Endometrial microvascular endothelial cells (primary cell): Measurements from ENCODE around the gene KCNG4. TPM values are rescaled to one million over a fixed set of nuclear protein-coding genes. Genes with fewer than 3 reads are reported as not detected.
"Not testable (repeated sequence)": the region's sequence is repeated elsewhere in the genome, so short reads cannot be mapped to it uniquely, and the experiment has no call there.

Source experiments
- in situ Hi-C: cut with HindIII; loops from 2 replicates; pipeline ENCODE4 v1.10.0; 2017; ENCODE audit warnings: low sequenced_read_pairs, low pct_unique_long_range_greater_than_20kb; ENCODE audit errors: inconsistent ontology term
- total RNA-seq: library from RNA; depleted of rRNA; stranded (reverse); fragments of >200 nt; gene quantifications from one replicate; pipeline ENCODE4 v1.2.3, GENCODE V29; 2015; ENCODE audit errors: inconsistent ontology term

The KCNG4 gene
- total RNA-seq, 1 donor from 2014 or later = not detected

GRCh38 chr16:84218176-84218823, 21.5 kb downstream of the KCNG4 start:
- in situ Hi-C loops = no loop called here

- in situ Hi-C loops = not testable (repeated sequence)
Measured at GRCh38 chr16:84216144-84216543, 23.7 kb downstream of the KCNG4 start.

- in situ Hi-C loops = no loop called here
Measured at GRCh38 chr16:84215531-84215930, 24.3 kb downstream of the KCNG4 start.

- in situ Hi-C loops = no loop called here
Measured at GRCh38 chr16:84214451-84215066, 25.3 kb downstream of the KCNG4 start.

- in situ Hi-C loops = no loop called here
Measured at GRCh38 chr16:84212631-84213030, 27.2 kb downstream of the KCNG4 start.

GRCh38 chr16:84212154-84212553, 27.7 kb downstream of the KCNG4 start:
- in situ Hi-C loops = no loop called here

GRCh38 chr16:84209989-84210388, 29.8 kb downstream of the KCNG4 start:
- in situ Hi-C loops = no loop called here

- in situ Hi-C loops = no loop called here
Measured at GRCh38 chr16:84207879-84208278, 31.9 kb downstream of the KCNG4 start.

- in situ Hi-C loops = no loop called here
Measured at GRCh38 chr16:84207251-84207650, 32.6 kb downstream of the KCNG4 start.

- in situ Hi-C loops = no loop called here
Measured at GRCh38 chr16:84205976-84206691, 33.7 kb downstream of the KCNG4 start.

- in situ Hi-C loops = not testable (repeated sequence)
Measured at GRCh38 chr16:84205123-84205522, 34.7 kb downstream of the KCNG4 start.

GRCh38 chr16:84204551-84204950, 35.3 kb downstream of the KCNG4 start:
- in situ Hi-C loops = not testable (repeated sequence)

GRCh38 chr16:84199861-84200260, 40.0 kb downstream of the KCNG4 start:
- in situ Hi-C loops = no loop called here

GRCh38 chr16:84199097-84199496, 40.7 kb downstream of the KCNG4 start:
- in situ Hi-C loops = no loop called here

GRCh38 chr16:84198401-84198800, 41.4 kb downstream of the KCNG4 start:
- in situ Hi-C loops = no loop called here

- in situ Hi-C loops = no loop called here
Measured at GRCh38 chr16:84197466-84198128, 42.2 kb downstream of the KCNG4 start.

- in situ Hi-C loops = no loop called here
Measured at GRCh38 chr16:84196727-84197394, 43.0 kb downstream of the KCNG4 start.

- in situ Hi-C loops = no loop called here
Measured at GRCh38 chr16:84196101-84196500, 43.7 kb downstream of the KCNG4 start.
